SKM-1 treated with dmso at 0.1 percent for 144 hours (cell line): ENCODE measurements around the gene ZNF462.

Experiments
- DNase-seq: peaks from one replicate; lab custom pipeline; 2025; ENCODE audit not compliant: unreplicated experiment; lab: John Stamatoyannopoulos, UW

ZNF462 gene

DNA sequence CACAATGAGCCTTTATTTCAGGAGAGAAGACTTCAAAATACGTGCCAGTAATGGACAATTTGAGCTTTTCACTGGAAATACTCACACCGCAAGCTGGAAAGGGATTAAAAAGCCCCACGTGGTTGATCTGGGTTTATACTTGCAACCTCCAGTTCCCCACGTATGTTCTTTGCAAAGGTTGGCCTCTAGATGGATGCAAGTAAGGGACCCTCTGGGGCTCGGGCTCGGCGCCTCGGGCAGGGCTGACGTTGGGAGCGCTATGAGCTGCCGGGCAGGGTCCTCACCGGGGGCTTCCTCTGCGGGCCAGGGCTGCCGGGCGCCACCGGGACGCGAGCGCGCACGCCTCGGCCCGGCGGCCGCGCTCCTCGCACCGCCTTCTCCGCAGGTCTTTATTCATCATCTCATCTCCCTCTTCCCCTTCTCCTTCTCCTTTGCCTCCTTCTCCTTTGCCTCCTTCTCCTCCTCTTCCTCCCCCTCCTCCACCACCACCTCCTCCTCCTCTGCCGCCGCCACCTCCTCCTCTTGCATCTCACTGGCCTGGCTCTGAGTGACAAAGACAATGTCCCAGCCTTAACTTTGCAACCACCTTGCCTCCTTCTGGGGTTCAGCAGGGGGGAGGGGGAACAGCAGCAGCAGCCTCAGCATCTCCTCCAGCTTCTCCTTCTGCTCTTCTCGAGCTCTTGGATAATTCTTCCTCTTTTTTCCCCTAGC, 701 bp upstream of the ZNF462 start:
- DNase-seq = no peak

- DNase-seq = no peak
Measured at GRCh38 chr9:106864373-106865143, 1.6 kb downstream of the ZNF462 start.

- no peak for DNase-seq
Measured at GRCh38 chr9:106866243-106866642, 3.3 kb downstream of the ZNF462 start.

DNA sequence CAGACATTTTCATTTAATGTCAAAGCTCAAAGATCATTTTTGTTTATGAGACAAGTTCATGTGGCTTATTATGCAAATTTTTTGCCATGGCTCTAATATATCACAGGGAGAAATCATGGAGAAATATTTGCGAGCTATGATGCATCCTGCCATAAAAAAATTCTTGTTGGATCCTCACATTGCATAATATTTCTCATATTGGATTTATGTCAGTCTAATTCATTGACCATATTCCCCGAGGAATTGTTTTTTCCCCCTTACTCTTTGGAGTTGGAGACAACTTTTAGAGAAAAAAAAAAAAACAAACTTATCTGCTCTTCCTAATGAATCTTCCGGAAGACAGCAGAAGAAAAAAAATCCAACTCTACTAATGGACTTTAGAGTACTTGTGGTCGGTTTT, 4.3 kb downstream of the ZNF462 start:
- no peak for DNase-seq

GRCh38 chr9:106868087-106868486, 5.1 kb downstream of the ZNF462 start:
- no peak for DNase-seq

DNA sequence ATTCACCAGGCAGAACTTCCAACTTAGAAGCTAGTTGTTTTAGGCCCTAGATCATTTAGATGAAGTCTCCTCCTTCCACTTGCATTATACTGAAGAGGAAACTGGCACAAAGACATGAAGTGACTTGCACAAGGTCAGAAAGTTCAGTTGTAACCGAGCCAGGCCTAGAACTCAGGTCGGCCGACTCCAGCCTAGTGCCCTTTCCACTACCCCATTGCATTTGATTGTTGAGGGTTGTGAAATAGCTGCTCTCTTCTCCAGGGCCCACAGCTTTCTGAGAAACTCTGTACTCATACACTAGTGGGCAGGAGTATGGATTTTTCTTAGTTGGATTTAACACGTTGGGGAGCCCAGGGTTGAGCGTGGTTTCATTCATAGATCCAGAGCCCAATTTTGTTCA, 5.6 kb downstream of the ZNF462 start:
- peak; percentile 48 for DNase-seq

GRCh38 chr9:106869028-106869427, 6.1 kb downstream of the ZNF462 start:
- DNase-seq = no peak

DNA sequence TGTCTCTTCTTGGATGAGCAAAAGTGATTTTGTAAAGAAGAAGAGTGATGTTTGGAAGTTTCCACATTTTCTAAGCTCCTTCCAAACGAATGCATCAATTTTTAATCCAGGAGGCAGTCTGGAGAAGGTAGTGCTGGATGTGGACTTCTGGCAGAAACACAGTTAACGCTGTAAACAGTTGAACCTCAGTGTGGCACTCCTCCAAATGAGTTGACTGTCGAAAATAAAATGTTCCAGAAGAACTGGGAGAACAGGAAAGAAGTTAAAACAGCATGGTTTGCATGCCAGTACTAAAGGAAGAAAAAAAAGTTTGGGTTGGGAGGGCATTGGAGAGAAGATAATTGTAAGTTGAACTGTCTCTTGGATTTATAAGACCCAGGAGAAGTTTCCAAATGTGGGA, 6.5 kb downstream of the ZNF462 start:
- DNase-seq = no peak

- DNase-seq = no peak
Measured at GRCh38 chr9:106872641-106873040, 9.7 kb downstream of the ZNF462 start.

GRCh38 chr9:106874031-106874430, 11.1 kb downstream of the ZNF462 start:
- no peak for DNase-seq

- DNase-seq = no peak
Measured at GRCh38 chr9:106874652-106875051, 11.7 kb downstream of the ZNF462 start.

DNA sequence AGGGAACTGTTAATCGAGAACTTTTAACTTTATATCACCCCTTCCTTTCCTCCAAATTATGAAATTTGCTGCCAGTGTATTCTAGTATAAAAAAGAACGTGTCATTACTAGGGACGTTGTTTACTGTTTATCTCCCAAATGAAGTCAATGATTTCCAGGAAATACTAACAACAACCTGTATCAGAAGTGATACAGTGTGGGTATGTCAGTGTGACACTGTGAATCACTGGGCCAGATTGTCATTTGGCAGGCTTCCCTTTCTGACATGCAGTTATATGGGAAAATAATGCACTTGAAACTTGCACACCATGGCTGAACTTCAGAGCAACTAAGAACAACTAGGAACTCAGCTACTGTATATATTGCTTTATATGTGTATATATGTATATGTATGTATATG, 12.6 kb downstream of the ZNF462 start:
- DNase-seq = no peak

DNA sequence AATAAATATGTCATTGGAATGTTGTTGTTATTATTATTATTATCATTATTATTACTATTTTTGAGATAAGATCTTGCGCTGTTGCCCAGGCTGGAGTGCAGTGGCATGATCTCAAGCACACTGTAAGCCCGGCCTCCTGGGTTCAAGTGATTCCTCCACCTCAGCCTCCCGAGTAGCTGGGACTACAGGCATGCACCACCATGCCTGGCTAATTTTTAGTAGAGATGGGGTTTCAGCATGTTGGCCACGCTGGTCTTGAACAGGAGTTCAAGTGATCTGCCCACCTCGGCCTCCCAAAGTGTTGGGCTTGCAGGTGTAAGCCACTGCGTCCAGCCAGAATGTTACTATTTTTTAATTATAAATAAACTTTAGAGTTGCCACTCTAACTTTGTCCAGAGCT, 14.4 kb downstream of the ZNF462 start:
- no peak for DNase-seq

DNA sequence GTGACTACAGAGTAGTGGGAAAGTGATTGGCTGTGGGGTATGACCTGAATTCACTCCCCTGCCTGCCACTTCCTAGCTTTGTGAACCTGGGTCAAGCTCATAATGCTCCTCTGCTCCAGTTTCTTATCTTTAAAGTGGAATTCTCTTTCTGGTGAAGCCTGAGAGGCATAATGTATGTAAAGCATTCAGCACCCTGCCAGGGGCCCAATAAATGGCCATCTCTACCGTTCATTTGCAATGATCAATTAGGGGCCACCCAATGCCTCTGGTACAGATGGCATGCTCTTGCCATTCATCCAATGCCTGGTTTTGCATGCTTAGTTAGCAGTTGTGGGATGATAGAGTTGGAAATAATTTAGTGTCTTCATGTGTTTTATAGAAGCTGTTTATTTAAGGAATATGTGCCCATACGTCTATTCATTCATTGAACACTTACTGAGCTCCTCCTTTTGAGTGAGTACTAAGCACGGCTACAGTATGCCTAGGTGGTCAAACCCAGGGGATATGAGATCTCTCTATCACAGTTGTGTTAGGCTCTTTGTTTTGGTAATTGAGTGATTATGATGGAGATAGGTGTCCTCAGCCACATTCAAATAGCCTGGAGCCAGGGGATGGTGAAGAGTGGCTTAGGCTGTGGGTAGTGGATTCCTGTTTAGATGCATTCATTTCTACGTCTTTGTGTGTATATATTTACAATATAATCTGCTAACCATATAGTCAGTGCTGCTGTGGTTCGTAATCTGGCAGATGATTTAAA, 15.3 kb downstream of the ZNF462 start:
- DNase-seq = no peak

DNA sequence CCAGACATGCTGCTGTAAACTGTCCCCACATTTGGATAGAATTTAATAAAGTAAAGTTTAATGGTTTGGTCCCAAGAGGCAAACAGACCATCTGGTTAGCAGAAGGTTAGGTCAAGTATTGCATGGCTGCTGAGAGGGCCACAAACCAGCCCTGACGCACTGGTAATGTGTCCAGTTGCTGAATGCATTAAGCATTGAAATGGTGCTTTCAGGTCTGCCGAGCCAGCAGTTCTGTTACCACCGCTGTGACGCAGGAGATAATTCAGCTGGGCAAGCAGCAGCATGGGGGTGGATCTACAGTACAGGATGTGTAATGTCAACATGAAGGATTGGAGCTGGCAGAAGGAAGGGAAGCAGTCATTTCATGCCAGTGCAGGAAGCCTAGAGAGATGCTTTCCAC, 16.0 kb downstream of the ZNF462 start:
- no peak for DNase-seq

DNA sequence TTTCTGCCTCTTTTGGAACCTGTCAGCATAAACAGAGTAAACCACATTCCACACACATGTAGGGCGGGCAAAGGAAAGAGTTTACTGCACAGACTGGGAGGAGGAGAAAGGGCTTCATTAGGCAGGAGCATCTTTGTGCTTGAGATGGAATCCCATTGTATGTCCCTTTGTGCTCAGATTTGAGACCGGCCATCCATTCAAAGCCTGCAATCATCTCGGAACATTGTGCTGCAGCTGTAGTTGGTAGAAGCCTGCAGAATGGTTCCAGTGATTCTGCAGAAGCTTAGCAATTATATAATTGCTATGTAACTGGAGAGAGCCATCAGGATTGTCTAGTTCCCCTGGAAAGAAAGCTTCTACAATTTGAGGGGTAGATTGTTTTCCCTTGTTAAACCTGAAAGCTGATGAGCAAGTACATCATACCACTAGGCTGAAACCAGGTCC, 16.5 kb downstream of the ZNF462 start:
- no peak for DNase-seq

- no peak for DNase-seq
Measured at GRCh38 chr9:106880081-106880480, 17.1 kb downstream of the ZNF462 start.

DNA sequence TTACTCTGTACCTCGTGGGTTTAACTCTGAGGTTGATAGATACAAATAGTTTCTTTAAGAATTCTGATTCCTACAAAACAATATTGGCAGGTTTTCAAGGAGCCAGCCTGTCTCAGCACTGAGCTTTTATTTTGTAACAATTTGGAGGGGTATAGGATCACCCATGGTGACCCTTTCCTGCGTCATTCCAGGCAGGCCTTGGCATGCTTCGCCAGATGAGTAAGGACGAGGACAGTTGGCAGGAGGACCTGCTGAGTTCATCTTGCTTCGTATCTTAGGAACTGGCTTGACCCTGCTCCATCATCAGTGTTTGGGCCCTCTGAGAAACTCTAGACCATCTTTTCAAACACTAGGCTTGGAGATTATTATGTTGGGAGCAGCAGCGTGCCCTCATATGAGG, 17.9 kb downstream of the ZNF462 start:
- DNase-seq = no peak

DNA sequence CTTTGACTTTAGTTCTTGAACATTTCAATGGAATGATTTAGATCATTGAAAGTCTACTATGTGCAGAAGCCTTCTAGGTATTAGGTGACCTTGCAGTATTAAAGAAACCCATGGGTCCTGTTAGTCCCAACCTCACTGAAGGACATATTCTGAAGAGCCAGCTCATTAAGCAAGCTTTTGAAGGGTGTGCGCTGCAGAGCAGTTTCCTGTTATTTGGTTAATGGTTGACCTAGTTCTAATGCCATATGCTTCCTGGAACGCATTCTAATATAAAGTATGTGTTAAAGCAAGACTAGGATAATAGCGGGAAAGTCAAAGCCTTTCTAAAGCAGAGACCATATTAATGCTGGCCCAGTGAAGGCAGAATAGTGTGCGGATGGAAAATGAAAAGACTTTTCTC, 20.1 kb downstream of the ZNF462 start:
- DNase-seq = no peak

- no peak for DNase-seq
Measured at GRCh38 chr9:106883626-106884190, 20.7 kb downstream of the ZNF462 start.

DNA sequence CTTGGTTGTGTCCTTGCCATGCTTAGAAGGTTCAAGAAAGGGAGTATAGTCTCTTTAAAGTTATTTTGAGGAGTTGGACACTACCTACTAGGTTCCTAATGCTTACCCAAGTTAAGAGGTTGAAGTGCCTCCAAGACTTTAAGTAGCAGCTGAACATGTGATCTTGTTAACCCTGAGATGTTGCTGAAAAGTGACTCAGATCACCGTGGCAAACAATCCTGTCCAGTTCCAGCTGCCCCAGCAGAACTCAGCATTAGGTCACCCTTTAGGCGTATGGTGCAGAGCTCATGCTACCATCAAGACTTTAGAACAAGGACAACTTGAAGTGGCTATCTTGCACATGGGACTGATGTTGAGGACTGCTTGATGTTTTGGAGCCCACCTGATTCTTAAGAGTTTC, 22.5 kb downstream of the ZNF462 start:
- no peak for DNase-seq
